ENCODE measurements around the gene ADAMTS15.

GRCh38 chr11:130512662-130513061, 64.2 kb downstream of the ADAMTS15 start:
- no peak for TF ChIP-seq CTCF (IDR thresholded peaks at IDR 0.05)
- TF ChIP-seq POLR2A (IDR thresholded peaks at IDR 0.05): no peak

All from heart left ventricle (tissue), 13 donors.